SU-DHL-6 (cell line): ENCODE measurements around the gene HOXC6.

ENCODE experiments used
- H2AFZ ChIP-seq: fragments of 200-600 bp; sonication (generic); 2 replicates; pipeline ENCODE4 v1.6.1; 2014; ENCODE audit warnings: low read depth, mild to moderate bottlenecking, moderate library complexity, mixed read lengths, antibody characterized with exemption, low read length; ENCODE audit not compliant: severe bottlenecking
- H3F3A ChIP-seq: fragments of 200-600 bp; shearing (Covaris generic); 2 replicates; pipeline ENCODE4 v1.6.0; 2016; ENCODE audit warnings: antibody characterized with exemption, mild to moderate bottlenecking; ENCODE audit not compliant: insufficient read depth
- H3K27ac ChIP-seq: fragments of 200-600 bp; sonication (generic); 2 replicates; pipeline ENCODE4 v1.5.1; 2016; ENCODE audit warnings: low read depth, mild to moderate bottlenecking, low read length, moderate library complexity, mixed read lengths
- H3K27me3 ChIP-seq: fragments of 200-600 bp; sonication (generic), shearing (Covaris generic); 2 replicates; pipeline ENCODE4 v1.6.0; 2014; ENCODE audit warnings: mild to moderate bottlenecking, low read length
- H3K36me3 ChIP-seq: fragments of 200-600 bp; sonication (generic); 2 replicates; pipeline ENCODE4 v1.6.1; 2014; ENCODE audit warnings: mild to moderate bottlenecking, low read length, mixed read lengths
- H3K4me2 ChIP-seq: fragments of 300-600, 200-600 bp; shearing (Covaris generic), sonication (generic); 2 replicates; pipeline ENCODE4 v1.6.0; 2014; ENCODE audit warnings: low read length, low read depth, mild to moderate bottlenecking; ENCODE audit not compliant: poor library complexity, severe bottlenecking
- H3K4me3 ChIP-seq: fragments of 200-600 bp; sonication (generic); 2 replicates; pipeline ENCODE4 v1.5.1; 2014; ENCODE audit warnings: antibody characterized with exemption, low read length, mild to moderate bottlenecking, mixed read lengths; ENCODE audit not compliant: insufficient read depth, poor library complexity, severe bottlenecking
- H3K79me2 ChIP-seq: fragments of 200-600 bp; sonication (generic); 2 replicates; pipeline ENCODE4 v1.6.1; 2014; ENCODE audit warnings: mild to moderate bottlenecking, low read length, moderate library complexity; ENCODE audit not compliant: insufficient read depth
- H3K9ac ChIP-seq: fragments of 200-600 bp; sonication (generic); 2 replicates; pipeline ENCODE4 v1.7.0; 2014; ENCODE audit warnings: mild to moderate bottlenecking, low read length
- H3K9me2 ChIP-seq: fragments of 200-600 bp; sonication (generic); replicated peaks from 2 replicates; pipeline ENCODE4 v1.6.1; 2014; ENCODE audit warnings: low read length; ENCODE audit not compliant: insufficient read depth
- H3K9me3 ChIP-seq: fragments of 200-600 bp; sonication (generic); 2 replicates; pipeline ENCODE4 v1.6.1; 2014; ENCODE audit warnings: low read length, mixed read lengths; ENCODE audit not compliant: insufficient read depth
- H4K20me1 ChIP-seq: fragments of 200-600 bp; sonication (generic); 2 replicates; pipeline ENCODE4 v1.6.1; 2014; ENCODE audit warnings: low read depth, mild to moderate bottlenecking, antibody characterized with exemption, low read length, moderate library complexity, mixed read lengths
- CTCF ChIP-seq: fragments of 200-600 bp; sonication (generic); IDR thresholded peaks from one replicate; pipeline ENCODE4 v1.5.1; 2017; ENCODE audit warnings: antibody characterized with exemption, mild to moderate bottlenecking, low read length, moderate library complexity; ENCODE audit not compliant: insufficient read depth, poor library complexity, severe bottlenecking
- EZH2phosphoT487 ChIP-seq: fragments of 200-600 bp; sonication (generic), shearing (Covaris generic); conservative IDR thresholded peaks from 2 replicates; pipeline ENCODE4 v1.6.1; 2018; ENCODE audit warnings: mild to moderate bottlenecking, antibody characterized with exemption, low read length, moderate library complexity, mixed read lengths

HOXC6 gene

GRCh38 chr12:54035568-54036264 lies 7.5 kb downstream of the HOXC6 start:
- Histone ChIP-seq H3K9me3 (no peaks in the 10 kb centered on the region), H3K4me3 (no peak overlapping the region), H3K79me2 (no peaks in the 10 kb centered on the region), H3K9me2 (no peaks in the 10 kb centered on the region), H3K27me3 (no peaks in the 10 kb centered on the region), H4K20me1 (no peaks in the 10 kb centered on the region), H3K9ac (no peak overlapping the region), H3F3A (no peaks in the 10 kb centered on the region), H3K36me3 (no peaks in the 10 kb centered on the region), H3K4me2 (no peak overlapping the region), H2AFZ (no peak overlapping the region), H3K27ac (no peak overlapping the region)
- TF ChIP-seq EZH2phosphoT487: no peak
- no peak for TF ChIP-seq CTCF

- no peaks in the 10 kb centered on the region for H3K36me3 ChIP-seq
- H3K79me2 ChIP-seq: no peaks in the 10 kb centered on the region
- no peaks in the 10 kb centered on the region for H3F3A ChIP-seq
- no peak overlapping the region for H3K4me3 ChIP-seq
- H3K27ac ChIP-seq: no peak overlapping the region
- no peak overlapping the region for H2AFZ ChIP-seq
- no peaks in the 10 kb centered on the region for H3K9me2 ChIP-seq
- H3K4me2 ChIP-seq: no peak overlapping the region
- no peak overlapping the region for H3K9ac ChIP-seq
- no peaks in the 10 kb centered on the region for H3K27me3 ChIP-seq
- no peaks in the 10 kb centered on the region for H4K20me1 ChIP-seq
- no peaks in the 10 kb centered on the region for H3K9me3 ChIP-seq
- TF ChIP-seq EZH2phosphoT487 (no peak), CTCF (no peak)
Observed at GRCh38 chr12:54036620-54037359, 8.6 kb downstream of the HOXC6 start.

- no peaks in the 10 kb centered on the region for H3K9me3 ChIP-seq
- no peaks in the 10 kb centered on the region for H3K27me3 ChIP-seq
- no peak overlapping the region for H2AFZ ChIP-seq
- H4K20me1 ChIP-seq: no peaks in the 10 kb centered on the region
- H3F3A ChIP-seq: no peaks in the 10 kb centered on the region
- H3K27ac ChIP-seq: no peak overlapping the region
- H3K9me2 ChIP-seq: no peaks in the 10 kb centered on the region
- TF ChIP-seq CTCF: no peak
- TF ChIP-seq EZH2phosphoT487: no peak
- no peak overlapping the region for H3K4me3 ChIP-seq
- no peaks in the 10 kb centered on the region for H3K79me2 ChIP-seq
- H3K9ac ChIP-seq: no peak overlapping the region
- no peak overlapping the region for H3K4me2 ChIP-seq
- no peaks in the 10 kb centered on the region for H3K36me3 ChIP-seq
Observed at GRCh38 chr12:54037360-54038283, 9.4 kb downstream of the HOXC6 start.
